Measurements from ENCODE around the gene PDIA3. TPM values are rescaled to one million over a fixed set of nuclear protein-coding genes. Genes with fewer than 3 reads are reported as not detected.
A peak's percentile ranks its signal among the peaks of the same experiment; 100 is the strongest.

The PDIA3 gene
- total and polyA plus RNA-seq, 2 of the 13 experiments (the other 11 are each of a cell fraction or from before 2014, with no cell fraction given), result 238 to 433 TPM

- TF ChIP-seq STAT6 (CRISPR knock-in tag; IDR thresholded peaks at IDR 0.05; ENCODE audit: borderline replicate concordance), result peak; percentile 88; the same call in 1 of the 2 replicates
- TF ChIP-seq JUND (CRISPR knock-in tag; IDR thresholded peaks at IDR 0.05), result no peak
- TF ChIP-seq SIX4 (CRISPR knock-in tag; IDR thresholded peaks at IDR 0.05), result no peak; the same call in 1 of the 2 replicates
- no peak for TF ChIP-seq FOXC1 (CRISPR knock-in tag; IDR thresholded peaks at IDR 0.05; ENCODE audit: borderline replicate concordance)
- TF ChIP-seq ZNF207 (IDR thresholded peaks at IDR 0.05; ENCODE audit: borderline replicate concordance), result no peak
- no peak for TF ChIP-seq JARID2 (CRISPR knock-in tag; IDR thresholded peaks at IDR 0.05; ENCODE audit: insufficient replicate concordance)
- TF ChIP-seq SRSF4 (IDR thresholded peaks at IDR 0.05; ENCODE audit: low read depth, low read length, poor library complexity, severe bottlenecking), result no peak
- no peak; the same call in 1 of the 2 replicates for TF ChIP-seq ZNF639 (CRISPR knock-in tag; conservative IDR thresholded peaks at IDR 0.05)
- TF ChIP-seq ZNF530 (CRISPR knock-in tag; IDR thresholded peaks at IDR 0.05; ENCODE audit: low read depth), result no peak
- peak; percentile 43; the same call in 1 of the 2 replicates for TF ChIP-seq ZBTB26 (CRISPR knock-in tag; IDR thresholded peaks at IDR 0.05; ENCODE audit: borderline replicate concordance)
- no peak for TF ChIP-seq DNMT1 (CRISPR knock-in tag; IDR thresholded peaks at IDR 0.05)
- TF ChIP-seq ZBTB8A (CRISPR knock-in tag; IDR thresholded peaks at IDR 0.05; ENCODE audit: borderline replicate concordance, low read depth), result no peak
- peak; percentile 47; the same call in 1 of the 2 replicates for TF ChIP-seq ATF7 (IDR thresholded peaks at IDR 0.05)
- TF ChIP-seq ATF7 (CRISPR knock-in tag; IDR thresholded peaks at IDR 0.05), result peak; percentile 88
- 0 out of 2 replicates have a peak, but pooled peaks have one; percentile 69 for TF ChIP-seq NFKBIZ (CRISPR knock-in tag; IDR thresholded peaks at IDR 0.05)
- no peak; the same call in 1 of the 2 replicates for TF ChIP-seq NFAT5 (CRISPR knock-in tag; IDR thresholded peaks at IDR 0.05)
- no peak for TF ChIP-seq ZNF597 (CRISPR knock-in tag; IDR thresholded peaks at IDR 0.05)
Observed at GRCh38 chr15:43791993-43792760, 45.9 kb downstream of the PDIA3 start, which contains the start of gene SERF2 (continued).

Measured in HepG2 (cell line).